ENCODE measurements around the gene KIAA1671. TPM values are rescaled to one million over a fixed set of nuclear protein-coding genes. Genes with fewer than 3 reads are reported as not detected.

KIAA1671 gene
- total RNA-seq, 1 experiment from 2014 or later: 12.8 TPM

DNA sequence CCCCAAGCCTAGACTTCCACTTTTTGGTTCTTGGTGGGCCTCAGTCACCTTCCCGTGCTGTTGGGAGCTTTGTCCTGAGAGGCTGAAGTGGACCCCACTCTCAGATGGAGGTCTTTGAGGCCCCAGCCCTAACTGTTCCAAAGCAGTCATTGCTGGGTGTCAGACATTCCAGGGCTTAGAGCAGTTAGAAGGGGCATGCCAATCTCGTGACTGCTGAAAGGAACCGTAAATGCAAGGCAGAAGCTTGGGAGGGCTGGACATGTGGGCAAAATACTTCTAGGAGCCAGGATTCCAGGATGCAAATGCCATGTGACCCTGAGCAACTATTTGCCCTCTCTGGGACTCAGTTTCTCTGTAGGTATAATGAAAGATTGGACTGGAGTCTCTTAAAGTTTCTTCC, 128.3 kb downstream of the KIAA1671 start:
- no TSS peak for BruUV-seq (replicated peaks)
- CTCF ChIA-PET: no interaction called here
- TF ChIP-seq, protein P1, sequence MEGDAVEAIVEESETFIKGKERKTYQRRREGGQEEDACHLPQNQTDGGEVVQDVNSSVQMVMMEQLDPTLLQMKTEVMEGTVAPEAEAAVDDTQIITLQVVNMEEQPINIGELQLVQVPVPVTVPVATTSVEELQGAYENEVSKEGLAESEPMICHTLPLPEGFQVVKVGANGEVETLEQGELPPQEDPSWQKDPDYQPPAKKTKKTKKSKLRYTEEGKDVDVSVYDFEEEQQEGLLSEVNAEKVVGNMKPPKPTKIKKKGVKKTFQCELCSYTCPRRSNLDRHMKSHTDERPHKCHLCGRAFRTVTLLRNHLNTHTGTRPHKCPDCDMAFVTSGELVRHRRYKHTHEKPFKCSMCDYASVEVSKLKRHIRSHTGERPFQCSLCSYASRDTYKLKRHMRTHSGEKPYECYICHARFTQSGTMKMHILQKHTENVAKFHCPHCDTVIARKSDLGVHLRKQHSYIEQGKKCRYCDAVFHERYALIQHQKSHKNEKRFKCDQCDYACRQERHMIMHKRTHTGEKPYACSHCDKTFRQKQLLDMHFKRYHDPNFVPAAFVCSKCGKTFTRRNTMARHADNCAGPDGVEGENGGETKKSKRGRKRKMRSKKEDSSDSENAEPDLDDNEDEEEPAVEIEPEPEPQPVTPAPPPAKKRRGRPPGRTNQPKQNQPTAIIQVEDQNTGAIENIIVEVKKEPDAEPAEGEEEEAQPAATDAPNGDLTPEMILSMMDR (conservative IDR thresholded peaks at IDR 0.05; ENCODE audit: low read depth, low read length): no peak
- TF ChIP-seq EZH2 (IDR thresholded peaks at IDR 0.05; ENCODE audit: borderline replicate concordance, low read depth, low read length, poor library complexity, severe bottlenecking): no peak
- intact Hi-C loops (cut with micrococcal nuclease; ENCODE audit: unreplicated experiment): loop anchor here (1.0 kb wide), 1 partner anchor 30 kb away; no protein-coding TSS in a partner anchor
- Histone ChIP-seq H3K4me1 (ENCODE audit: insufficient read depth, low read length, poor library complexity, severe bottlenecking) (no peaks in the 10 kb centered on the region), H3K4me3 (ENCODE audit: low read depth, low read length, poor library complexity, severe bottlenecking) (no peak overlapping the region), H3K9me3 (ENCODE audit: low read depth, low read length, poor library complexity, severe bottlenecking) (no peaks in the 10 kb centered on the region), H3K27ac (ENCODE audit: low read depth, low read length, poor library complexity, severe bottlenecking) (no peak overlapping the region), H3K27me3 (replicated peaks; ENCODE audit: insufficient read depth, low read depth, low read length, poor library complexity) (no peaks in the 10 kb centered on the region), H3K36me3 (ENCODE audit: insufficient read depth, low read length, poor library complexity, severe bottlenecking) (no peaks in the 10 kb centered on the region)
- no peak for DNase-seq (ENCODE audit: low spot score)
- POLR2A ChIA-PET (ENCODE audit: low non-redundant PET): no interaction called here

DNA sequence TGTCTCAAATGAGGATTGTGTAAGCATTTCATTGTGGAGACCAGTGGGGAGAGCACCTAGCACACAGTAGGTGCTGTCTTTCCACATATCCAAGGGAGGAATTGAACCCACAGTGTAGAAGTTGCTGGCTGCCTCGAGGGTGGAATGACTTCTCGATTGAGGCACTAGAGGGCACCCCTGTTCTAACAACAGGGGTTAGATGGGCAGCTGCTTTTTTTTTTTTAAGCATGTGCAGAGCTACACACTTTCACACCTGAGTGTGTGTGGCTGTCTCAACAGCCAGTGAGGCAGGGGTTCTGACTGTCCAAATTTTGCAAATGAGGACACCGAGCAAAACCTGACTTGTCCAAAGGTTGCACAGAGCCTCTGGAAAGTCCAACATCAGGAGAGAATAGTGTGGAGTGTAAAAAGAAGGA, 128.9 kb downstream of the KIAA1671 start:
- BruUV-seq (replicated peaks): no TSS peak

DNA sequence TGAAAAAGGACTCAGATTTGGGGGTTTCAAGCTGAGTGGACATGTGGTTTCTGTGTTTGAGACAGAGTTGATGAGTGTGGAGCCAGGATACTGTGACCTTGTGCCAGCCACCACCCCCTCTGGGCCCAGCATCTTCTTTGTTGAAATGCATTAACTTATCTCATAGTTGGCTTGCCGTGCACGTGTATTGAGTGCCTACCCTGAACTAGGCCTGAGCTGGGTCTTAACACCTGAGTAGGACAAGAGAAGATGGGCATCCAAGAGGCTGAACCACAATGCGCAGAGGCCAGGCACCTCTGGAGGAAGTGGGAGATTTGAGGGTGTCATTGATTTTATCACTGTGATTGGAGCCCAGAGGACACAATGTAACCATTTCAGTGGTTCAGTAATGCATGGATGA, 129.6 kb downstream of the KIAA1671 start:
- Histone ChIP-seq H3K9me3 (ENCODE audit: low read depth, low read length, poor library complexity, severe bottlenecking) (no peaks in the 10 kb centered on the region), H3K27me3 (replicated peaks; ENCODE audit: insufficient read depth, low read depth, low read length, poor library complexity) (no peaks in the 10 kb centered on the region), H3K36me3 (ENCODE audit: insufficient read depth, low read length, poor library complexity, severe bottlenecking) (no peaks in the 10 kb centered on the region), H3K27ac (ENCODE audit: low read depth, low read length, poor library complexity, severe bottlenecking) (no peak overlapping the region), H3K4me3 (ENCODE audit: low read depth, low read length, poor library complexity, severe bottlenecking) (no peak overlapping the region), H3K4me1 (ENCODE audit: insufficient read depth, low read length, poor library complexity, severe bottlenecking) (no peaks in the 10 kb centered on the region)
- TF ChIP-seq EZH2 (IDR thresholded peaks at IDR 0.05; ENCODE audit: borderline replicate concordance, low read depth, low read length, poor library complexity, severe bottlenecking): no peak
- TF ChIP-seq, protein P1 (conservative IDR thresholded peaks at IDR 0.05; ENCODE audit: low read depth, low read length): no peak
- ChIA-PET POLR2A (ENCODE audit: low non-redundant PET) (no interaction called here), CTCF (interaction anchor here (0.5 to 0.7 kb wide), 2 partner anchors 104 to 609 kb away, joined by 3 read pairs; no protein-coding TSS in a partner anchor)
- intact Hi-C loops (cut with micrococcal nuclease; ENCODE audit: unreplicated experiment): no loop called here
- no TSS peak for BruUV-seq (replicated peaks)
- DNase-seq (ENCODE audit: low spot score): no peak

More for the DNA sequence above, 128.9 kb downstream of the KIAA1671 start:
- no peaks in the 10 kb centered on the region for H3K9me3 ChIP-seq (ENCODE audit: low read depth, low read length, poor library complexity, severe bottlenecking)
- H3K4me3 ChIP-seq (ENCODE audit: low read depth, low read length, poor library complexity, severe bottlenecking): no peak overlapping the region
- DNase-seq (ENCODE audit: low spot score): peak; percentile 47
- TF ChIP-seq EZH2 (IDR thresholded peaks at IDR 0.05; ENCODE audit: borderline replicate concordance, low read depth, low read length, poor library complexity, severe bottlenecking): no peak
- TF ChIP-seq, protein P1 (conservative IDR thresholded peaks at IDR 0.05; ENCODE audit: low read depth, low read length): peak; percentile 65
- H3K4me1 ChIP-seq (ENCODE audit: insufficient read depth, low read length, poor library complexity, severe bottlenecking): no peaks in the 10 kb centered on the region
- CTCF ChIA-PET: interaction anchor here (0.5 to 0.7 kb wide), 2 partner anchors 105 to 610 kb away, joined by 3 read pairs; no protein-coding TSS in a partner anchor
- H3K27ac ChIP-seq (ENCODE audit: low read depth, low read length, poor library complexity, severe bottlenecking): no peak overlapping the region
- H3K36me3 ChIP-seq (ENCODE audit: insufficient read depth, low read length, poor library complexity, severe bottlenecking): no peaks in the 10 kb centered on the region
- H3K27me3 ChIP-seq (replicated peaks; ENCODE audit: insufficient read depth, low read depth, low read length, poor library complexity): no peaks in the 10 kb centered on the region
- intact Hi-C loops (cut with micrococcal nuclease; ENCODE audit: unreplicated experiment): loop anchor here (1.0 kb wide), 1 partner anchor 30 kb away; no protein-coding TSS in a partner anchor
- POLR2A ChIA-PET (ENCODE audit: low non-redundant PET): no interaction called here

Measured in A673 (cell line).